ENCODE measurements around the gene AQR.

The AQR gene

DNA sequence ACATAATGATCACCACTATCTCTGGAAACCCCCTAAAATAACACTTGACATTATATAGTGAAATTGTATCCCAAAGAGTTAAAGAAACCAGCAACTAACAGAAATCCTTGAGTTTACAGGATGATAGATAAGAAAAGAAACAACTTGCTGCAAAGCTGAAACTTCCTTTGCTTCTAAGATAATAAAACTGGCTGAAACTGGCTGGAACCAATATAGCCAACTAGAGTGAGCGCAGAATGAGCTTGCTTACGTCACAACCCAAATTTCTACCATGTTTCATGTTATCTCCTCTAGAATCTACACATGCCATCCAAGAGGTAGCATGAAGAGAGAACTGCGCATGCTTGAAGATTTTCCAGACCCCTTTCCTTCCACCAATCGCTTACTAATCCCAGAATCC lies 90.4 kb downstream of the AQR start:
- DNase-seq (ENCODE audit: low read depth in 2 of 2), result no peak

DNA sequence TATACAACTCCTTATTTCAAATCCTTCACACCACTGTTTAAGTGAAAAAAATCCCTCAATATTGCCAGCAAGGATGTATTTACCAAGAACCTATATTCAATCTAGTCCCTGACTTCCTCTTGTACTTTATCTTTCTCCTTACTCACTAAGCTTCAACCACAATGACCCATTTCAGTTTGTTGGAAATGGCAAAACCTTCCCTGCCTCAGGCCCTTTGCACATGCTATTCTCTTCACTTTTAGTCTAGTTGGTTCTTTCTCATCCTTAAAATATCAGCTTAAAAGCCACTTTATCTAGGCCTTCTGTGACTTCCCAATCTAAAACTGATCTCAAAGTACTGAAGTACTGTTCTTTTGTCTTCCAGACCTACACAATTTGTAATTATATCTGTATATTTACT lies 92.9 kb downstream of the AQR start:
- no peak for DNase-seq (ENCODE audit: low read depth in 2 of 2)

DNA sequence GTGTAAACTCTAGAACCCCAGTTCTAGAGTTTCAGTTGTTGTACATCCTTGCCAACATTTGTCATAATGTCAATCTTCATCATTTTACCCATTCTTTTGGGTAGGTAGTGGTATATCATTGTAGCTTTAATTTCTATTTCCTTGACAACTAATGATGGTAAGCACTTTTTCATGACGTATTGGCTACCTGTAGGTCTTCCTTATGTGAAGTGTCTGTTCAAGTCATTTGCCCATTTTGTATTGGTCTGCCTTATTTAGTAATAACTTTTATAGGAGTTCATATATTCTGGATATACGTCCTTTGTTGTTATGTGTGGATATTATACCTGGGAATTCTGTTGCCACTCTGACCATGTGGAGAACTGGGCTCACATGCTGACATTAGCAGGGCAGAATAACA lies 100.4 kb downstream of the AQR start:
- no peak for DNase-seq (ENCODE audit: low read depth in 2 of 2)

DNA sequence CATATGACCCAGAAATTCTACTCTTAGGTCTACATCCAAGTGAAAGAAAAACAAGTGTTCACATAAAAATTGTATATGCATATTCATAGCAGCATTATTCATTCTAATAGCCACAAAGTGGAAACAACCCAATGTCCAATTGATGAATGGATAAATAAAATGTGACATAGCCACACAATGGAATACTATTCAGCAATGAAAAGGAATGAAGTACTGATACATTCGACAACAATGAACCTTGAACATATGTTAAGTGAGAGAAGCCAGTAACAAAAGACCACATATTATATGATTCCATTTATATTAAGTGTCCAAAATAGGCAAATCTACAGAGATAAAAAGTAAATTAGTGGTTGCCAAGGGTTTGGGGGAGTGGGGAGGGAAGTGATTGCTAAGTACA lies 104.0 kb downstream of the AQR start:
- DNase-seq (ENCODE audit: low read depth in 2 of 2), result no peak

DNA sequence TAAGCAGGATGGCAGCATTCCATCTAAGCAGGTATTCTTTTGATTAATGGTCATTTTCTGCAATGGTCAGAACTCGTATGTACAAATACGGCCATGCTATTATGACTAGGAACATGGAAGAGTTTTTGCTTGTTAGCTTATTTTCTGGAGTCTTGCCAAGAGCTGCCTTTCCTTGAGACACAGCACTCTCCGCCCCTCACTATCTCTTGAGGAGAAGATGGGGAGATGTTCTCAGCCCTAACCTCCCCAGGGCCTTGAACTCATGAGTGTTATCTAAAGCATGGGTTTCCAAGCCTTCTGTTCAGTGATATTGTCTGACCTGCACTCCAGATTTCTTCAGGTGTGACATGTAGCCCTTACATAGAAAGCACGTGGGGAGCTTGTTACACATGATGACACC lies 108.3 kb downstream of the AQR start:
- DNase-seq (ENCODE audit: low read depth in 2 of 2), result no peak

DNA sequence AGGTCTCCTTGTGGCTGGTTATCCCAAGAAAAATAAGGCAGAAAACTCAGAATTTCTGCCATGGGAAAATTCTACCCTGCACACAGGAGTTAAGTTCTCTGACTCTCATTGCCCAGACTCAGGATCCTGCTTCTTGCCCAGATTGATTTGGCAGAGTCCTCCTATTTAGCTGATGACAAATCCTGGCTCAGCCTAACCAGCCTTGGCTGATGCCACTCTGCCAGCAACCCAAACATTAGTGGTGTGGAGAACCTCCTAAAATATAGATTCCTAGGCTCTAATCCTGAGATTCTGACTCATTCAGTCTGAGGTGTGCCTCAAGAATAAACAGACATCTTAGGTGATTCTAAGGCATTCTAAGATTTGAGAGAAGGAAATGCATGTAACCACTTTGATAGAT lies 113.6 kb downstream of the AQR start:
- DNase-seq (ENCODE audit: low read depth in 2 of 2), result no peak

DNA sequence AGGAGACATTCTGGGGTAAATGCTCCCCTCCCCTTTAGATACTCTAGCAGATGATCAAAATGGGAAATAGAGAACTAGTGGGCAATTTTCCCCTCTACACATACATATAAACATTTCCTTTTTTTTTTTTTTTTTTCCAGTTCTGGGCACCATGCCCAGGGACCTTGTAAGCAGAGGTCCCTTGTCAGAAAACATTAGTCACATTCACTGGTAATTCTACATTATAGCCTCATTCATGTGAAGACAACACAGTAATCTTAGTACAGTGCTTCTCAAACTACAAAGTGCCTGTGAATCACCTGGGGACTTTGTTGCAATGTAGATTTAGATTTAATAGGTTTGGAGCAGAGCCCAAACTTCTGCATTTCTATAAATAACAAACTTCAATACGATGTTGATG lies 114.1 kb downstream of the AQR start:
- DNase-seq (ENCODE audit: low read depth in 2 of 2), result no peak

DNA sequence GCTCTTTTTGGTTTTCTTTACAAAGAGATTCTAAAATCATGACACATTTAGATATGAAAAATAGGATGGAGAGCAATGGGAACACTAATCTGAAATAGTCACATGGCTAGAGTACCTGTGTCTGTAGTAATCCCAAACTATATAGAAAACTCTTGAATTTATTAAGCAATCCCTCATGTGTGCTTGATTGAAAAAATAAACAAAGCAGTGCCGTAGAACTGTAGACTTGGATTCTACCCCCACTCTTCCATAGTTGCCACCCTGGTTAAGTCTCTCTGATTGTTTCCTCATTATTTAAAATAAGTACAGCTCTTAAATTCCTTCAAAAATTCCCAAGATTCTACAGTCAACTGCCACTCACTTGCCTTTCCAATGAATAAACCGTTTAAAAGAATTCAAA lies 115.3 kb downstream of the AQR start:
- DNase-seq (ENCODE audit: low read depth in 2 of 2), result no peak

DNA sequence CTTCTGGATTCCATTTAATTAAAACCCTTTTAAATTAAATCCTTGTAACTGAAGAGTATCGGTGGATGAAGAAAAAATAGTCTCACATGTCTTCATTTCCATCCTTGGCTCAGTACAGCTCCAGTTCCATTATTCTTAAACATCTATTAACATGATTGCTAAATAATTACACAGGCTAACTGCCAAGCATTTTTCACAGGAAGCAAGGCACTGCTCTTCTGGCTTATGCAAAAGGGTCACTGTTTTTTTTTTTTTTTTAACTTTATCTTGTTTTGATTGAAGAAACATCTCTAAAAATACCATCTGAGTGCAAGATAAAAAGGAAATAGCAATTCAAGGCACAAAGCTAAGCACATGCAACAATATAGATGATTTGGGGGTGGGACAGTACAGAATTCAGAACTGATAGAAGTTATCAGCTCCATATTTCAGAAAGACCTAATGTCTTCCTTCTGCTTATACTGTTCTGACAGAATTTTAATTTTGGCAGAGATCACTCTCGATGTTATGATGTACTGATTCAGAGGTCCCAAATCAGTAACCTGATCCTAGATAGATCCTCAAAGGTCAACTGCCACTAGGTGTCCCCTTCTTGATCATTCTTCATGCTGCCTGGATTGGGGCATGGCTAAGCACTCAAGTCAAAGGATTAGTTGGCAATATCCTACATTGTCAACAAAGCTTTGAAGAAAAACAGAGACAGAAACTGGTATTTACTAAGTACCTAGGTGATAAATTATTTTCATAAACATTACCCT lies 116.4 kb downstream of the AQR start:
- DNase-seq (ENCODE audit: low read depth in 2 of 2), result no peak

DNA sequence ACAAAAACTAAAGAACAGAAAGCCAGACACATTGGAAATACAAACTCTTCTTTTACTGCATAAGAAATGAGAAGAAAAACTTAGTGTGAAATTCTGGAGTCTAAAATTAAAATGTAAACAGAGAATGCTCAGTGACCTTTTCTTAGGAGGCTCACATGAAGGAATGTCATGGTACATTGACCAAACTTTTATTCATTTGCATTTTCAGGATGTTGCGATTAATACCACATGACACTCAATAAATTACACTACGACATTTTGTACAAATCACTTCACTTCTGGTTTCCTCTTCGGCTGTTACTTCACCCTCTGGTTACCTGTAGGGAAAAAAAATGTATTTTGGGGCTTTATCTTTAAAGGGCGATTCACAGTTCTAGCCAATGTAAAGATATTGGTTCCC lies 117.8 kb downstream of the AQR start:
- no peak for DNase-seq (ENCODE audit: low read depth in 2 of 2)

DNA sequence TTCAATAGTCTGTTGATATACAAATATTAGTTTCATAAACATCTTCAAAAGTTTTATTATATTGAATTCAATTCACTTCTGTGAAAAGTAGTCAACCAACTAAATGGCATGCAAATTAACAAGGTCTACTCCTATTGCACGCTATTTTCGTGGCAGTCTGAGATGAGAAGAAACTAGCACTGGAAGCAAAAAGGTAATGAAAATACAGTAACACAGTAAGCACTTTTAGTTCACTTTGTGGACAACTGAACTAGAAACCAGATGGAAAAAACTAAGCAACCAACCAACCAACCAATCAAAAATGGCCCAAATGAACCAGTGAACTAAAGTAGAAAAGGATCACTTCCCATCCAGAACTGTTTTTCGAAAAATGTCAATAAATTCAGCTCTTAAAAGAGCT lies 118.5 kb downstream of the AQR start:
- no peak for DNase-seq (ENCODE audit: low read depth in 2 of 2)

DNA sequence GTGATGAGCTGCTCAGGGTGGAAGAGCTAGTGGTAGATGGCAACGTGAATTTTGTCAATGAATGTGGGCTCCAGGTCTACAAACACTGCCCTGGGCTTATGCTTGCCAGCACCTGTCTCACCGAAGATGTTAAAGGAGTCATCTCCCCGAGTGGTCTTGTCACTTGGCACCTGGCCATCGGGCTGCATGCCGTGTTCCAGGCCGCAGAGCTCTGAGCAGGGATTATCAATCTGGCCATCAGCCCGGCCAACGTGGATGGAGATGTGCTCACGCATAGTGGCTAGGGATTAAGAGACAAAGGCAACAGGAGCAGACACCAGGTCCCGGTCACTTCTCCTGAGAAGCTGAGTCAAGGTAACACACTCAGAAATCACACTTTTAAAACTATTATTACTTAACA lies 119.4 kb downstream of the AQR start:
- no peak for DNase-seq (ENCODE audit: low read depth in 2 of 2)

DNA sequence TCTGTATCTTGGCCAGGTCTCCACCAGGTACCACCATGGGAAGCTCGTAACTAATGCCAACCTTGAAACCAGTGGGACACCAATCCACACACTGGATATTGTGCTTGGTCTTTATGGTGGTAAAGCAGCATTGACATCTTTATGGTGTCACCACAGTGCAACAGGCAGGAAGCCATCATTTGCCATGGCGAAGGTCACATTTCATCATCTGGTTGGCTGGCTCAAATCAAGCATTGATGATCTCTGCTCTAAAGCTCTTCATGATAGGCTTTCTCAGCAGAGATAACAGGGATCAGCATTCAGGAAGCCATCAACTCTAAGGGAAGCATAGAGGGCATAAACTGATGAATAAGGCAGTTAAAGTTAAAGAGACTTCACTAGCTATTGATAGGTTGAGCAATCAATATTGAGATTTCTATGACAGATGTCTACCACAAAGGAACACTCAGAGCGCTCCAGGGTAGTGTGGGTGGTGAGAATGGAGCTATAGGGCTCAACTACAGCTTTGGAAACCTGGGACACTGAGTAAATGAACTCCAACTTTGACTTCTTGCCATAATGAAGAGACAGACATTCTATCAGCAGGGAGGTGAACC lies 120.1 kb downstream of the AQR start:
- DNase-seq (ENCODE audit: low read depth in 2 of 2), result no peak

DNA sequence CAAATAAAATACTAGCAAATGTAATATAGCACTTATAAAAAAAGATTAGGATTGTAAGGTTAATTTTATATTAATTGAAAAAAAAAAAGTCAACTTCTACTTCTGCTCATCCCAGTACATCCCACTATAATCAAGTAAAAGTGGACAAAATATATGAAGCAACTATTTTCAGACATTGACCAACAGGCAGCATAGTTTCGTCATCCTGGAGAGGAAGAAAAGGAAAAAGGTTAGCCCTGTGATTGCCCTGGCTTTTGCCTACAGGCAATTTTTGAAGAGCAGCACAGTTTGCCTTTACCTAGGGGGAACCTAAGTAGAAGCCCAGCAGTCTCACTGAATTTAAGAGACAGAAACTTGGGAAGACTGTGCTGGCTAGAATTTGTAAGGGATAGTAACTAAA lies 121.9 kb downstream of the AQR start:
- DNase-seq (ENCODE audit: low read depth in 2 of 2), result no peak

DNA sequence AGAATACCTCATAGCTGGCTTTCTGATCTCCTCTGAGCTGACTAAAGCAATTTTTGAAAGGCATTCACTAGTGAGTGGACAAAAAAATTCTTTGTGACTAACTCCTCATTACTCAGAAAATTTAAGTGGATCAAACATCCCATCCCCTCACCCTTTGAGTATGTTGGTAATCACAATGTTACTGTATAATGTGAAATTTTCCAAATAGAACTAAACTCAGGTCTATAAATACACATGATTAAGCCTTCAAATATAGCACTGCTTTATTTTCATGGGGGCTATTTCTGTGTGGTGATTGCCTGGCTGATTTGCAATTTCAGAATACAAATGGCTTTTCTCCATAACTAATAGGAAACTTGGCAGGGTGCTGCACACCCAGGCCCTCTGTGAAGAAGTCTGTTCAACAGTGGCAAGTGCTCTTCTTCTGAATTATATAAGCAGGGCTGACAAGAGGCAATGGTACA lies 128.2 kb downstream of the AQR start:
- no peak for DNase-seq (ENCODE audit: low read depth in 2 of 2)

DNA sequence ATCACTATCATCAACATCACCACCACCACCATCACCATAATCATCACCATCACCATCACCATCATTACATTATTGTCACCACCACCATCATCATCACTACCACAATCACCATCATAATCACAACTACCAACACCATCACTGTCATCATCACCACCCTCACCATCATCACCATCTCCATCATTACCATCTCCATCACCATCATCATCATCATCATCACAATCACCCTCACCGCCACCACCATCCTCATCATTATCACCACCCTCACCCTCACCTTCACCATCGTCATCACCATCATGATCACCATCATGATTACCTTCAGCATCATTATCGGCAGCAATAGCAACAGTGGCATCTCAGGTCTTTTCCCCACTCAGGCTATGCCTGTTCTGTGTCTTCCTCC lies 131.3 kb downstream of the AQR start:
- no peak for DNase-seq (ENCODE audit: low read depth in 2 of 2)

DNA sequence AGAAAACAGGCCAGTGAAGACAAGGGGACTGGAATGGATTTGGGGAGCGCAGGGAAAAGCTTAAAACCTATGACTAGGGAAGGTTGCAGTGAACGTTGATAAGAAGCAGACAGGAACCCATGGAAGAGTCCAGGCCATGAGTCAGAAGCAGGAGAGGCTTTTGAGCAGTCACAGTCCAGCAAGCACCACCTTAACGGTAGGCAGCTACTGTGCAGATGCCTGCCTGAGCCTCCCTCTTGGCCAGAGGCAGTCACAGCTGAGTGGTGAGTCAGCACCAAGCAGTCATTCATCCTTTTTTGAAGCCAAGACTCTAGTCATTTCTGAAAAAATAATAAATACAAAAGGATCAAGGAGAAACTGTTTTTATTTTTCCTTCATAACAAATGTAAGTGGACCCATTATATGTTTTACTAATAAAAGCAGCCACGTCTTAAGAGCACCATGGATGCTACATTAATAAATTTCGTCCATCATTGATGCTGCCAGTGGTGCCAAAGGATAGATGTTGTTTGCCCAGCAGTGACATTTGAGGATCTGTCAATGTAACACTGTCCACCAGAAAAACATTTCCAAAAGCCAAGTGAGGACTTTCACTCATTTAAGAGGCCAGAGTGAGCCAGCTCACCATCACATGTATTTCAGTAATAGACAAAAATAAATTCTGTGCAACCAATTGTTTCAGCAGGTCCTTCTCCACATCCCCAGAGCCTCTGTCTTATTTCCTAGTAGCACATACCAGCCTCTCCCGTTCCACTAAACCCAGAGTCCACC lies 132.1 kb downstream of the AQR start:
- DNase-seq (ENCODE audit: low read depth in 2 of 2), result no peak

DNA sequence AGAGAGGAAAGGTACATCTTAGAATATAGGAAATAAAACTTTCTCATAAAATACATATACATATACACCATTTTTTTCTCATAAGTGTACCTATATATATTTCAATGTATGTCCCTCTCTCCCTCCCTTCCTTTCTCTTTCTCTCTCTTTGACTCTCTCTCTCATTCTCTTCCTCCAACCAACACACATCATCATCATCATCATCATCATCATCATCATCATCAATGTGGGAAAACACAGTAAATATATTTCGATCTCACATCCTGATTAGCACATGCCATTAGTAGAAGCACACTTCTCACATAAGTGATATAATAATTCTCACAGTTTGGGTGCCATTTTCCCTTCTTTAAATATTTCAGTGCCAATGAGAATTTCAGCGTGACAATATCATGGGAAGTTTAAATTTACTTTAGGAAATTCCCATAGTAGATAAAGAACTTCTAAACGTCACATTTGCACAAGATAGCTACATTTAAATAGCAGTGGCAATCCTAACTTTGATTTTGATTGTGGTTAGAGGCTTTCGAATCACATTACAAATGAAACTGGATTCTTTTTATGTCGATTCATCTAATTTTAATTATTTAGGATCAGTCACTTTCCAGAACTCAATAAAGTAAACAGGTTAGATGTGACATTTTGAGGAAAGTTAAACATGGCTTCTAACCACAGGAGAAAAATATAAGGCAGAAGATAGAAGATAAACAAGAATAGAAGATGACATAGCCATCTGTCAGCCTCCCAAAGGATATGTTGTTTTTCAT lies 141.2 kb downstream of the AQR start:
- no peak for DNase-seq (ENCODE audit: low read depth in 2 of 2)

DNA sequence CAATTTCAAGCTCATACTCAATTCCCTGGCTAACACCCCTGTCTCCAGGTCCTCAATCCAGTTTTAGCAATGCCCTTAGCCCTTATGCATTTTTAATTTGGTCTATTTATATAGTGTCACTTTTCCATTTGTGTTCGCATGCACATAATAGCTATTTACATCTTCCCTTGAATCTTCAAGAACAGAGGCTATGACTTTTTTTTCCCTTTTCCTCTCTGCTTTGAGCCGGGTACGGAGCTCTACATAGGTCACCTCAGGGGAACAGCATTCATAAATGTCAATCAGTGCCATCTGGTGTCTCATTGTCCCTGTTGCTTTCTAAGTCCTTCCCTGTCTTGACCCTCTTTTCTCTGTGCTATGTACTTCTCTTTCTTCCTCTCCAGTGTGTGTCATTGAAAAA lies 147.7 kb downstream of the AQR start:
- no peak for DNase-seq (ENCODE audit: low read depth in 2 of 2)

DNA sequence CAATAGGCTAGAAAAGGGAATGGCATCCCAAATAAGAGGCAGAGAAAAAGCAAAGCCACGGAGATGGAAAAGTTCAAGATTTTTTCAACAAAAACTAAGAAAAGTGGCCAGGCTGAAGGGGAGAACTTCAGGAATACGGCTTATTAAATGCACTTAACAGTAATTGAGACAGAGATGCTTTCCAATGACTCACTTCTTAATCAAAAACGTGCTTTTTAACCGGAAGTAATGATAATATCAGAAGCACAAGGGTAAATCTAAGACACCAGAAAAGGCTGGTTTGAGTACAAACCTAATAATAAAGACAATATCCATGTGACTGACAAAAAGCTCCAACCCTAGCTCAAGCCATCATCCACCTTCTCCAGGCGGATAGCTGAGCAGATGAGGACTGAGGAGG lies 149.4 kb downstream of the AQR start:
- no peak for DNase-seq (ENCODE audit: low read depth in 2 of 2)

DNA sequence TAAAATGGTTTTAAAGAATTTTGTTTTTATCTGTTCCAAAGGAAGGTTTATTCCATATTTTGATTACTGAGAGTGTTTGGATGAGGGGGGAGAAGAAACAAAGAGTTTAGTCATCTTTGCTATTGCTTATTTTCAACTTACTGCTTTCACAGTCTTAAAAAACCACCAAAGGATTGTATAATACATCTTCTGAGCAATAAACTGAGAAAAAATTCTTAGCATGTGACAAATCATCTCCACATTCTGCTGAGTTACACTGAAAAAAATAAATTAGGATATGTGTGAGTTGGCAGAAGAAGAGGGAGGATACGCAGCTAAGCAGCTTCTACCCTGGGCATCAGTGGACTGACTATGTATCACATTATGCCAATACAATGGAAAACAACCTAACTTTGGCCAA lies 151.0 kb downstream of the AQR start:
- DNase-seq (ENCODE audit: low read depth in 2 of 2), result no peak

DNA sequence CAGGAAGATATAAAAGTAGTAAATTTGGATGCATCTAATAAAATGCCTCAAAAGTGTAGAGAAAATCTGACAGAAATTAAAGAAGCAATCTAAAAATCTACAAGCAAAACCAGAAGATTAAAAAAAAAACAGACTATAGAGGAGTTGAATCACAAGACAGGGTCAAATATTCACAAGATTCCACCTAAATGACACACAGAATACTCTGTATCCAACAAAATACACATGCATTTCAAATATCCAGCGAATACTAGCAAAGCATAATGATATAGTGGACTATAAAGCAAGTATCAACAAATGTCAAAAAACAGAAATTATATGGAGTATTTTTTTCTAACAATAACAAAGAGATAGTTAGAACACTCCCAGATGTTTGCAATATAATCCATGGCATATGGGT lies 153.7 kb downstream of the AQR start:
- DNase-seq (ENCODE audit: low read depth in 2 of 2), result no peak
